Urinary bladder (tissue), 4 donors: ENCODE results near the gene ACTR1A. TPM values are rescaled to one million over a fixed set of nuclear protein-coding genes. Genes with fewer than 3 reads are reported as not detected.
"Not testable (repeated sequence)": the region's sequence is repeated elsewhere in the genome, so short reads cannot be mapped to it uniquely, and the experiment has no call there.

Experiments used
- DNase-seq: peaks from one replicate; pipeline ENCODE4 v3.0.0-alpha.2; 2015; ENCODE audit errors: extremely low spot score
- H3K27ac ChIP-seq: one replicate; pipeline ENCODE4 v1.5.1; 2013; ENCODE audit warnings: low read depth, mild to moderate bottlenecking, moderate library complexity
- H3K36me3 ChIP-seq: one replicate; pipeline ENCODE4 v1.6.1; 2013; ENCODE audit warnings: mild to moderate bottlenecking, moderate library complexity; ENCODE audit not compliant: insufficient read depth
- H3K4me1 ChIP-seq: one replicate; pipeline ENCODE4 v1.6.1; 2013; ENCODE audit warnings: mild to moderate bottlenecking, moderate library complexity; ENCODE audit not compliant: insufficient read depth
- H3K4me3 ChIP-seq: one replicate; pipeline ENCODE4 v1.5.1; 2013; ENCODE audit warnings: low read depth, low read length
- WGBS: extraction: QIAGEN DNeasy Blood & Tissue Kit; methylation state at CpG from one replicate; pipeline ENCODE4 v1.1.7; 2013; 5-methylcytosine and 5-hydroxymethylcytosine counted together
- polyA plus RNA-seq: library from polyadenylated mRNA; stranded (reverse); fragments of 200-250 nt; gene quantifications from one replicate; pipeline ENCODE4 v1.2.3, GENCODE V29; 2013
- total RNA-seq: library from RNA; depleted of rRNA; stranded (reverse); fragments of >200 nt; gene quantifications from one replicate; pipeline ENCODE4 v1.2.3, GENCODE V29; 2014
- donor health status: healthy with polysubstance abuse.
- donor health status: healthy.

Gene ACTR1A
- total and polyA plus RNA-seq, 2 donors = 64.7 to 111 TPM

DNA sequence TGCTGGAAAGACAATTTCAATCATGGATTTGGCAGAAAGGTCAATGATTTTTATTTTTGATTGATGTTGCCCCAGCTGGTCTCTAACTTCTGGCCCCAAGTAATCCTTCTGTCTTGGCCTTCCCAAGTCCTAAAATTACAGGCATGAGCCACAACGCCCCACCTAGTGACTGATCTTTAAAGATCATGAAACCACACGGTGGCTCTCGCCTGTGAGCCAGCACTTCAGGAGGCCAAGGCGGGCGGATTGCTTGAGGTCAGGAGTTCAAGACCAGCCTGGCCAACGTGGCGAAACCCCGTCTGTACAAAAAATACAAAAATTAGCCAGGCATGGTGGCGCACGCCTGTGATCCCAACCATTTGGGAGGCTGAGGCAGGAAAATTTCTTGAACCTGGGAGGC, 38.5 kb downstream of the ACTR1A start:
- no peak overlapping the region for H3K27ac ChIP-seq
- DNase-seq = no peak
- no peak overlapping the region for H3K4me3 ChIP-seq
- no peaks in the 10 kb centered on the region for H3K4me1 ChIP-seq
- 84% methylated on average over 10 of the region's 10 CpGs for WGBS
- H3K36me3 ChIP-seq = no peaks in the 10 kb centered on the region

- 69% methylated on average over 6 of the region's 6 CpGs for WGBS
- Histone ChIP-seq H3K27ac (no peak overlapping the region), H3K36me3 (no peaks in the 10 kb centered on the region), H3K4me3 (no peak overlapping the region), H3K4me1 (no peaks in the 10 kb centered on the region)
- no peak for DNase-seq
These were observed 39.9 kb downstream of the ACTR1A start for GRCh38 chr10:102462512-102463054.

DNA sequence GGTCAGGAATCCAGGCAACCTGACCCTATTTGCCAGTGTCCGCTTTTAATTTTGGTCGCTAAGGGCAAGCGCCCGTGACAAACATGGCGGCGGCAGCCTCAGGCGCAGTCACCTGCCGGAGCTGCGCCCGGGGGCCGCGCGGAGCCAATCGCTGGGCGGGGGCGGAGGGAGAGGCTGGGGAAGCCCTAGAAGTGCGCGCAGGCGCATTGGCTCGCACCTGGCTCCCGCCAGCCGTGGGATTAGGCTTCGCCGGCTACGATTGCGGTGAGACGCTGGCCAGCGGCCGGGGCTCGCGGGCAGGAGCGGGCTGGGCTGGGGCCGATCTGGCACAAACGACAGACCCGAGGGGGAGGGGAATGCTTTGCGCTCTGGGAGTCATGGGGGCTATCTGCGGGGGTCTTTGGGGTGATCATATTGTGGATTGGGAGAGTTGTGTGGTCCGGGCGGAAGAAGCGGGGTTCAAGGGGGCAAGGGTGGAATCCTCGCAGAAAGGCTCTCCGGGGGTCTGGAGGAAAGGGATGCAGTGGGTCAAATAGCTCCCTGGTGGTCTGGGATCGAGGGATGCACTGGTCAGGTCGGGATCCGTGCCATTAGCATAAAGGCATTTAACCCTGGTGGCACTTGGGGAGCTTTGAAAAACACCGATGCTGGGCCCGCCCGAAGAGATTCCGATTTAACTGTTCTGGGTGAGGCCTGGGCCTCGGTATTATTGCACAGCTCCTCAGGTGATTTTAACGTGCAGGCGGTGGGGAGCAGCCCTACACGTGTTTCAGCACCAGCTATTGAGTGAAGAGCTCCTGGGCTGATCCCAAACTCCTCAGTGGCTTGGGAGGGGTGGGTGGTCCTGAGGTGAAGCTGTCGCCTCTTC, 41.1 kb downstream of the ACTR1A start:
- peak; percentile 54 for DNase-seq
- H3K27ac ChIP-seq = no peak overlapping the region
- no peaks in the 10 kb centered on the region for H3K4me1 ChIP-seq
- peak overlapping the region; percentile 29 for H3K4me3 ChIP-seq
- no peaks in the 10 kb centered on the region for H3K36me3 ChIP-seq
- 6% methylated on average over 54 of the region's 54 CpGs for WGBS

GRCh38 chr10:102460836-102461186, 41.7 kb downstream of the ACTR1A start:
- Histone ChIP-seq H3K36me3 (no peaks in the 10 kb centered on the region), H3K4me3 (peak overlapping the region; percentile 29), H3K27ac (no peak overlapping the region), H3K4me1 (no peaks in the 10 kb centered on the region)
- 29% methylated on average over 8 of the region's 8 CpGs for WGBS
- DNase-seq = no peak

DNA sequence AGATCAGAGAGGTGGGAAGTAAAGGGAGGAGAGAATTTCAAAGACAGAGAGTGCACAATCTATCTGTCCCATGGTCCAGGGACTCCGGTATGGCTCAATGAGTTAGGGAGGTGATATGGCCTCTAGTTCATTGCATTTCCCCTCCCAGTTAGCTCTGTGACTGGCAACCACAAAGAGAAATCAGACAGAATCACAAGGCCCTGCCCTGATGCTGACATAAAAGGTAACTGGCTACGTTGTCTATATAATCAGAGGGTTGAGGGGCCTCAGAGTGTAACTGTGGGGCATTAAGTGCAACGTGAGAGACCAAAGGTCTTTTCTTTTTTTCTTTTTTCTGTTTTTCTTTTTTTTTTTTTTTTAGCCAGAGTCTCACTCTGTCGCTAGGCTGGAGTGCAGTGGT, 43.9 kb downstream of the ACTR1A start:
- WGBS = 74% methylated on average over 4 of the region's 4 CpGs
- DNase-seq = no peak

GRCh38 chr10:102457591-102458150, 44.8 kb downstream of the ACTR1A start:
- H3K4me1 ChIP-seq = no peaks in the 10 kb centered on the region
- H3K36me3 ChIP-seq = no peaks in the 10 kb centered on the region
- no peak overlapping the region for H3K27ac ChIP-seq
- H3K4me3 ChIP-seq = no peak overlapping the region
- WGBS = 83% methylated on average over 9 of the region's 9 CpGs
- no peak for DNase-seq

More for the DNA sequence above, 43.9 kb downstream of the ACTR1A start:
- Histone ChIP-seq H3K27ac (no peak overlapping the region), H3K4me3 (no peak overlapping the region), H3K4me1 (no peaks in the 10 kb centered on the region), H3K36me3 (no peaks in the 10 kb centered on the region)

DNA sequence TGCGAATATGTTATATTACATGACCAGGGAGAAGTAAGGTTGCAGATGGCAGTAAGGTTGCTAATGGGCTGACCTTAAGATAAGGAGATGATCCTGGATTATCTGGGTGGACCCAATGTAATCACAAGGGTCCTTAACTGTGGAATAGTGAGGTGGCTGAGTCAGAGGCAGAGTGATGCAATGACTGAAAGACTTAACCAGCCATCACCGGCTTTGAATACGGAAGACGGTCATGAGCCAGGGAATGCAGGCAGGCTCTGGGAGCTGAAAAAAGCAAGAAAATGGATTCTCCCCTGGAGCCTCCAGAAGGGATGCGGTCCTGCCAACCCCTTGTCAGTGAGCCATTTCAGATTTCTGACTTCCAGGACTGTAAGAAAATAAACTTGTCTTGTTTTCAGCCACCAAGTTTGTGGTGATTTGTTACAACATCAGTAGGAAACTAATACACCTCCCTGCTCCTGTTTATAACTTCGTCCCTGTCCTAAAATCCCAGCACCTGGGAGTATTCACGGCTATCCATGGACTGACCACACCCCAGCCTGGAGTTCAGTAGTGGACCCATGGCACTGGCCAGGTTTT, 46.5 kb downstream of the ACTR1A start:
- 65% methylated on average over 7 of the region's 7 CpGs for WGBS
- no peak overlapping the region for H3K27ac ChIP-seq
- no peaks in the 10 kb centered on the region for H3K36me3 ChIP-seq
- H3K4me3 ChIP-seq = no peak overlapping the region
- H3K4me1 ChIP-seq = no peaks in the 10 kb centered on the region
- no peak for DNase-seq

DNA sequence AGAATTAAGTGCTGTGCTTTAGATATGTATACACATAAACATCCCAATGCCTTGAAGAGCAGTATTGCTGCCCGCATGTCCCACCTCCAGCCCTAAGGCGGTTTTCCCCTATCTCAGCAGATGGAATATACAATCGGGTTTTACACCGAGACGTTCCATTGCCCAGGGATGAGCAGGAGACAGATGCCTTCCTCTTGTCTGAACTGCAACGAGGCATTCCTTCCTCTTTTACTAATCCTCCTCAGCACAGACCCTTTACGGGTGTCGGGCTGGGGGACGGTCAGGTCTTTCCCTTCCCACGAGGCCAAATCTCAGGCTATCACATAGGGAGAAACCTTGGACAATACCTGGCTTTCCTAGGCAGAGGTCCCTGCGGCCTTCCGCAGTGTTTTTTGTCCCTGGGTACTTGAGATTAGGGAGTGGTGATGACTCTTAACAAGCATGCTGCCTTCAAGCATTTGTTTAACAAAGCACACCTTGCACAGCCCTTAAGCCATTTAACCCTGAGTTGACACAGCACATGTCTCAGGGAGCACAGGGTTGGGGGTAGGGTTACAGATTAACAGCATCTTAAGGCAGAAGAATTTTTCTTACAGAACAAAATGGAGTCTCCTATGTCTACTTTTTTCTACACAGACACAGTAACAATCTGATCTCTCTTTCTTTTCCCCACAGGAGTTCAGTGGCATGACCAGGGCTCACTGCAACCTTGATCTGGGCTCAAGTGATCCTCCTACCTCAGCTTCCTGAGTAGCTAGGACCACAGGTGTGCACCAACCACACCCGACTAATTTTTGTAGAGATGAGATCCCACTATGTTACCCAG, 47.6 kb downstream of the ACTR1A start:
- H3K4me1 ChIP-seq, H3K36me3 ChIP-seq, H3K27ac ChIP-seq, DNase-seq, H3K4me3 ChIP-seq: not testable (repeated sequence)
- WGBS = 60% methylated on average over 13 of the region's 13 CpGs

DNA sequence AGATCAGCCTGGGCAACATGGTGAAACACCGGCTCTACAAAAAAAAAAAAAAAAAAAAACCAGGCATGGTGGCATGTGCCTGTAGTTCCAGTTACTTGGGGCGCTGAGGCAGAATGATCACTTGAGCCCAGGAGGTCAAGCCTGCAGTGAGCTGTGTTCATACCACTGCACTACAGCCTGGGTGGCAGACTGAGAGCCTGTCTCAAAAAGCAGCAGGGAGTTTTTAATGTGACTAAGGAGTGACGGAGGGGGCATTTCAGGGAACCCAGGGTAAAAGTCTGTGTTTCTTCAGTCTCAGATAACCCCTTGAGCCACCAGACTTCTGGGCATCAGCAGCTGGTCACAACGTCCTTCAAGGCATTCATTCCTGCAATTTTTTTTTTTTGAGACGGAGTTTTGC, 49.0 kb downstream of the ACTR1A start:
- Histone ChIP-seq H3K4me3 (no peak overlapping the region), H3K4me1 (no peaks in the 10 kb centered on the region), H3K36me3 (no peaks in the 10 kb centered on the region), H3K27ac (no peak overlapping the region)
- DNase-seq = no peak
- WGBS = 91% methylated on average over 5 of the region's 5 CpGs

- no peaks in the 10 kb centered on the region for H3K36me3 ChIP-seq
- no peak for DNase-seq
- 41% methylated on average over 3 of the region's 3 CpGs for WGBS
- H3K27ac ChIP-seq = no peak overlapping the region
- H3K4me1 ChIP-seq = no peaks in the 10 kb centered on the region
- H3K4me3 ChIP-seq = no peak overlapping the region
These were observed 49.7 kb downstream of the ACTR1A start for GRCh38 chr10:102452672-102453340.

DNA sequence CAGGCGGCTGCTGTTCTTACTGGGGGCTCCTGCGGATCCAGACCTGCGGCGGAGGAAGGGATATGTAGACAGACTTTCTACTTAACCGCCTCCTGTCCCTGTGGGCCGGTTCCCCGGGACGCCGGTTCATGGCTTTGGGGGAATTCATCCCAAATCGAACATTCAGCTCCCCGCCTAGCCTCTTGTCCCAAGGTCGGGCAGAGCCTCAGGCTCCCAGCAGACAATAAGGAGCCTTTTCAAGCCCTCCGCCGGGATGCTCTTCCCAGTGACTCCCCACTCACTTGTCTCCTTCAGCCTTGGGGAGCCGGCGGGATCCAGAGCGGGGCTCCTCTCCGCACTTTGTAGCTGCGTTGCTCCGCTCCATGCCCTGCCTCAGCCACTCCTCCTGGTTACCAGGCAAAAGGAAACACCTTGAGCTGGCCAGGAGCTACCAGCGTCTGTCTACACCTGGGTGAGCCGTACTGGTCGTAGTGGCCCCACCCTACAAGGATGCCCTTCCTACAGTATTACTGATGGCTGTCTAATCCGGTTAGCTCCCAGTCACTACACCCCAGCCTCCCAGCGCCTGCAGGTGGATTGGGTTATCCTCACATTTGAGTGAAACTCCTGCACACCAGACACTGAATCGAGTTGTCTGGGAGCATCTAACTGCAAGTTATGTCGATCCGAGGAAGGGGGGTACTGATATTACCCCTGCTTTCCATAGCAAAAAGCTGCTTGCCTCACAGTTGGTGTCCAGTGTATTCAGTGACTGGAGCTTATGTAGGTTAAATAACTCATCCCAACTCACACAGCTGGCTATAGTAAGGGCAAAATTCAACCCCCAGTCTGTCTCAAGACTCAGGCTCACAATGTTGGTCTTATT, 51.2 kb downstream of the ACTR1A start, which contains the start of gene C10orf95:
TSS of gene C10orf95 (minus strand) at position 439 of the 865 bp plus-strand sequence. CDS start 450 bp downstream, outside the sequence.
- Histone ChIP-seq H3K4me3 (peak within 1 kb of the TSS; percentile 88), H3K4me1 (no peaks in the 10 kb centered on the region), H3K36me3 (no peaks in the 10 kb centered on the region), H3K27ac (peak within 1 kb of the TSS; percentile 68)
- 30% methylated on average over 28 of the region's 28 CpGs for WGBS
- no peak for DNase-seq
